GM18505 (cell line): ENCODE results near the gene ITGA3.

Experiments
- ATAC-seq: cut with Tn5 transposase; IDR thresholded peaks from one replicate; pipeline ENCODE4 v1.9.1; 2021; ENCODE audit not compliant: unreplicated experiment
- POLR2A ChIP-seq: IDR thresholded peaks from 4 replicates; pipeline ENCODE4 v1.6.1; 2011; ENCODE audit warnings: borderline replicate concordance; ENCODE audit not compliant: insufficient read depth, insufficient read length; ENCODE audit errors: extremely low read depth

The ITGA3 gene

GRCh38 chr17:50078430-50078829, 22.5 kb downstream of the ITGA3 start:
- ATAC-seq, result no peak
- TF ChIP-seq POLR2A, result no peak

DNA sequence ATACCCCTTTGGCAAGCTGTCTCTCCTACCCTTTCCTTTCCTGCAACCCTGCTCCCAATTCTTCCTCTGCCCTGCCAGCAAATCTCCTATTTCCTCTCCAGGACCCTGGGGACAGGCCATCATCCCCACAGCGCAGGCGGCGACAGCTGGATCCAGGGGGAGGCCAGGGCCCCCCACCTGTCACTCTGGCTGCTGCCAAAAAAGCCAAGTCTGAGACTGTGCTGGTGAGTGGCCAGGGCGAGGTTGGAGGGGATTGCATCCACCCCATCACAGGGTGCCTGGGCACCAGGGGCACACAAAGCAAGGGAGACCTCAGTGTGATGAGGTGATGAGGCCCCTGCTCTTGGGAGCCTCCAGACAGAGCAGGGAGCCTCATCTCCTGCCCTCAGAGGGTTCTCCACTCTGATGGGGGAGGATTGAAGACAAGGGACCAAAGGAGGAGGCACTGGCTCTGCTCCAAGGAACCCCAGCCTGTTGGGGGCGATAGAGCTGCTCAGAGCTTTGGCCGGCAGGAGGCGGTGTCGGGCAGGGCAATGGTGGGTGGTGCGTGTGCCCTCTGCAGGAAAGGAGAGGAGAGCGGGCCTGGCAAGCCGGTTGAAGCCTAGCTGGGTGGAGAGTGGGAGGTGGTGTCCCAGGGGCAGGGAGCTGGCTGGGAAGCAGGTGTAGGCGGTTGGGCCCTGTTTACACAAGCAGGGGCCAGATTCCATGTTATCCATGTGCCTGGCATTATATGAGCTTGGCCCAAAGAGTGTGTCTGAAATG, 23.6 kb downstream of the ITGA3 start:
- no peak for ATAC-seq
- TF ChIP-seq POLR2A, result no peak

DNA sequence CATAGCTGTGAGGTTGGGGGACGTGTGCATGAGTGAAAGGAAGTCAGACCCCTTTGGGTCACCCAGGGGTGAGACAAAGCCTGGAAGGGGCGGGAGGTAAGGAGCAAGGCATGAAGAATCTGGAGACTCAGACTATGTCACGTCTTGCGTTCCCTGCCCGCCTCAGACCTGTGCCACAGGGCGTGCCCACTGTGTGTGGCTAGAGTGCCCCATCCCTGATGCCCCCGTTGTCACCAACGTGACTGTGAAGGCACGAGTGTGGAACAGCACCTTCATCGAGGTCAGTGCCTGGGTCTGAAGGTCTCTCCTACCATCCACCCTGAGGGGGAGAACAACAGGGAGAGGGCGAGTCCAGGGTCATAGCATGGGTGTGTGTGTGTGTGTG, 24.2 kb downstream of the ITGA3 start:
- ATAC-seq, result no peak
- no peak for TF ChIP-seq POLR2A

DNA sequence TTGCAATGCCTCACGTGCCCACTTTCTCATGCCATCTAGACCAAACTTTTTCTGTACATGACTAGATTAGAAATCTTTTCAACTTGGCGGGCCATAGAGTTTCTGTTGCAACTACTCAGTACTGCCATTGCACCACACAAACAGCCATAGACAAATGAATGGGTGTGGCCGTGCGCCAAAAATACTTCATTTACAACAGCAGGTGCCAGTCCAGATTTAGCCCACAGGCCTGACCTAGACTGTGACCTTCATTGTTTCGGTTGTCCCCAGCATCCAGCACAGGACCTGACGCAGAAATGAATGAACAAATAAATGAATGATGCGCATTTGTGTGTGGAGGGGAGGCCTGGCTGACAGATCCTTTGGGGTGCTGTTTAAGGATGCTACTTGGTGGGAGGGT, 24.9 kb downstream of the ITGA3 start:
- no peak for TF ChIP-seq POLR2A
- no peak for ATAC-seq

DNA sequence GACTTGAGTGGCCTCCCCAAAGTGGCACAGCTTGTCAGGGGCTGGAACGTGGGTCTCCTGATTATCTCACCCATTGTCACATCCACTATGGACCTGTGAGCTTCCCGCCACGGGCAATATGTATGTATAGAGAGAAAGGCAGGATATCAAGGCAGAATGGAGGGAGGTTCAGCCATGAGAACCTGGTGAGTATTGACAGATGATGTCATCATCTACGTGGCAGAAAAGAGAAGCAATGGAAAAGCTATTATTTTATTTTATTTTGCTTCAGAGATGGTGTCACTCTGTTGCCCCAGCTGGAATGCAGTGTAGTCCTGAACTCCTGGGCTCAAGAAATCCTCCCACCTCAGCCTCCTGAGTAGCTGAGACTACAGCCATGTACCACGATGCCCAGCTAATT, 25.8 kb downstream of the ITGA3 start:
- TF ChIP-seq POLR2A, result no peak
- ATAC-seq, result no peak

GRCh38 chr17:50087246-50087911, 31.5 kb downstream of the ITGA3 start:
- no peak for TF ChIP-seq POLR2A
- ATAC-seq, result no peak

- no peak for ATAC-seq
- TF ChIP-seq POLR2A, result no peak
These were observed 32.0 kb downstream of the ITGA3 start for GRCh38 chr17:50087912-50088405.

DNA sequence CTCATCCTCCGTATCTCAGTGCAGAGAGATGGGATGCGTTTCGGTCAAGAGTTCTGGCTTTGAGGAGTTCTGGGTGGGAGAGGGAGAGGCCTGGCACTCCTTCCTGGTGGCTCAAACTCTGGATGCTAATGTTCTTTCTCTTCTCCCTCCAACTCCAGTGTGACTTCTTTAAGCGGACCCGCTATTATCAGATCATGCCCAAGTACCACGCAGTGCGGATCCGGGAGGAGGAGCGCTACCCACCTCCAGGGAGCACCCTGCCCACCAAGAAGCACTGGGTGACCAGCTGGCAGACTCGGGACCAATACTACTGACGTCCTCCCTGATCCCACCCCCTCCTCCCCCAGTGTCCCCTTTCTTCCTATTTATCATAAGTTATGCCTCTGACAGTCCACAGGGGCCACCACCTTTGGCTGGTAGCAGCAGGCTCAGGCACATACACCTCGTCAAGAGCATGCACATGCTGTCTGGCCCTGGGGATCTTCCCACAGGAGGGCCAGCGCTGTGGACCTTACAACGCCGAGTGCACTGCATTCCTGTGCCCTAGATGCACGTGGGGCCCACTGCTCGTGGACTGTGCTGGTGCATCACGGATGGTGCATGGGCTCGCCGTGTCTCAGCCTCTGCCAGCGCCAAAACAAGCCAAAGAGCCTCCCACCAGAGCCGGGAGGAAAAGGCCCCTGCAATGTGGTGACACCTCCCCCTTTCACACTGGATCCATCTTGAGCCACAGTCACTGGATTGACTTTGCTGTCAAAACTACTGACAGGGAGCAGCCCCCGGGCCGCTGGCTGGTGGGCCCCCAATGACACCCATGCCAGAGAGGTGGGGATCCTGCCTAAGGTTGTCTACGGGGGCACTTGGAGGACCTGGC, 33.3 kb downstream of the ITGA3 start:
- no peak for ATAC-seq
- TF ChIP-seq POLR2A, result no peak

GRCh38 chr17:50090071-50090470, 34.2 kb downstream of the ITGA3 start:
- ATAC-seq, result no peak
- no peak for TF ChIP-seq POLR2A

- no peak for TF ChIP-seq POLR2A
- no peak for ATAC-seq
These were observed 35.3 kb downstream of the ITGA3 start for GRCh38 chr17:50090971-50091917.

DNA sequence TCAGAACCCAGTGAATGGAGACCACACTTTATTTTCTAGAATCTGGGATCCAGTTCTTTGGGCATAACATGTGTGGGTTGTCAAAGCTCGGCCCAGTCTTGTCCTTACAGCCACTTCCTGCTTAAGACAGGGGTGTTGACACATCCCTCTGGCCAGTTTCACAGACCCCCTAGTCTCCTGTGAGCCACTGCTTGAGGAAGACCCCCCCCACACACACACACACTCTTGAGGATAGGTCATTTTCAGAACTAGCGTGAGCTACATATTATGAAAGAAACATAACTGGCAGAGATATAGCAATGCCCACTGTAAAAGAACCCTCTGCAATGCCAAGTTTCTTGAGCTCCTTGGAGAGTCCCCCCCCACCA, 36.0 kb downstream of the ITGA3 start:
- no peak for ATAC-seq
- TF ChIP-seq POLR2A, result no peak

- no peak for TF ChIP-seq POLR2A
- no peak for ATAC-seq
These were observed 37.3 kb downstream of the ITGA3 start for GRCh38 chr17:50093246-50093645.
